GM23338 (cell line): ENCODE results near the gene CD44. TPM values are rescaled to one million over a fixed set of nuclear protein-coding genes. Genes with fewer than 3 reads are reported as not detected.

Source experiments
- ATAC-seq: fragments of 200-7000 bp; cut with Tn5 transposase; 3 replicates; pipeline ENCODE4 v1.9.1; 2020
- DNase-seq: peaks from one replicate; pipeline ENCODE4 v3.0.0-alpha.2; 2015; ENCODE audit warnings: low spot score
- H2AFZ ChIP-seq: fragments of 200-600 bp; sonication (generic); 2 replicates; pipeline ENCODE4 v1.8.0; 2016; ENCODE audit warnings: antibody characterized with exemption, mild to moderate bottlenecking, moderate library complexity
- H3F3A ChIP-seq: fragments of 200-600 bp; sonication (generic); replicated peaks from 2 replicates; pipeline ENCODE4 v1.8.0; 2017; ENCODE audit warnings: antibody characterized with exemption, mixed run types, low read depth
- H3K27ac ChIP-seq: fragments of 200-600 bp; sonication (generic); 2 replicates; pipeline ENCODE4 v1.6.1; 2016; ENCODE audit warnings: low read depth
- H3K27me3 ChIP-seq: fragments of 200-600 bp; sonication (generic); 2 replicates; pipeline ENCODE4 v1.8.0; 2016; ENCODE audit warnings: mild to moderate bottlenecking, mixed run types, moderate library complexity; ENCODE audit not compliant: insufficient read depth
- H3K36me3 ChIP-seq: fragments of 200-600 bp; sonication (generic); 2 replicates; pipeline ENCODE4 v1.8.0; 2016; ENCODE audit warnings: mild to moderate bottlenecking; ENCODE audit not compliant: insufficient read depth
- H3K4me1 ChIP-seq: fragments of 200-600 bp; sonication (generic); 2 replicates; pipeline ENCODE4 v1.8.0; 2016; ENCODE audit warnings: mild to moderate bottlenecking, moderate library complexity; ENCODE audit not compliant: insufficient read depth
- H3K4me2 ChIP-seq: fragments of 200-600 bp; sonication (generic); 2 replicates; pipeline ENCODE4 v1.7.1; 2017; ENCODE audit warnings: mixed run types
- H3K4me3 ChIP-seq: fragments of 200-600 bp; sonication (generic); 2 replicates; pipeline ENCODE4 v1.6.1; 2016; ENCODE audit warnings: mixed run types
- H3K79me2 ChIP-seq: fragments of 200-600 bp; sonication (generic); replicated peaks from 2 replicates; pipeline ENCODE4 v1.8.0; 2017; ENCODE audit warnings: mild to moderate bottlenecking; ENCODE audit not compliant: insufficient read depth
- H3K9me2 ChIP-seq: fragments of 200-600 bp; sonication (generic); 2 replicates; pipeline ENCODE4 v1.8.0; 2017; ENCODE audit not compliant: insufficient read depth
- H4K20me1 ChIP-seq: fragments of 200-600 bp; sonication (generic); replicated peaks from 2 replicates; pipeline ENCODE4 v1.8.0; 2017; ENCODE audit warnings: mild to moderate bottlenecking; ENCODE audit not compliant: insufficient read depth
- H3K27ac Mint-ChIP-seq: 2 replicates; pipeline ENCODE4 v1.8.0; 2020; ENCODE audit warnings: inconsistent platforms, mild to moderate bottlenecking, moderate library complexity, mixed read lengths
- H3K27me3 Mint-ChIP-seq: 3 replicates; pipeline ENCODE4 v1.8.0; 2022; ENCODE audit warnings: low read depth, mild to moderate bottlenecking, moderate library complexity, mixed read lengths, inconsistent platforms; ENCODE audit not compliant: insufficient read depth, poor library complexity
- H3K36me3 Mint-ChIP-seq: 3 replicates; pipeline ENCODE4 v1.8.0; 2021; ENCODE audit warnings: low read depth, mild to moderate bottlenecking, inconsistent platforms, moderate library complexity, mixed read lengths
- H3K4me1 Mint-ChIP-seq: 3 replicates; pipeline ENCODE4 v1.8.0; 2020; ENCODE audit warnings: mild to moderate bottlenecking, inconsistent platforms, mixed read lengths
- H3K4me3 Mint-ChIP-seq: 3 replicates; pipeline ENCODE4 v1.8.0; 2021; ENCODE audit warnings: moderate library complexity, mild to moderate bottlenecking, inconsistent platforms, mixed read lengths
- H3K9me3 Mint-ChIP-seq: 3 replicates; pipeline ENCODE4 v1.8.0; 2020; ENCODE audit warnings: moderate library complexity, mild to moderate bottlenecking, inconsistent platforms, mixed read lengths
- CREB1 ChIP-seq: fragments of 250-450 bp; sonication (Bioruptor Pico); IDR thresholded peaks from 2 replicates; pipeline ENCODE4 v1.5.0; 2020; ENCODE audit warnings: low read depth, mild to moderate bottlenecking, moderate library complexity
- EZH2 ChIP-seq: fragments of 200-600 bp; sonication (generic); IDR thresholded peaks from one replicate; pipeline ENCODE4 v1.8.0; 2017; ENCODE audit warnings: antibody characterized with exemption, mild to moderate bottlenecking, low read depth; ENCODE audit not compliant: unreplicated experiment
- EZH2phosphoT487 ChIP-seq: fragments of 200-600 bp; sonication (generic); IDR thresholded peaks from one replicate; pipeline ENCODE4 v1.8.1; 2018; ENCODE audit warnings: antibody characterized with exemption; ENCODE audit not compliant: unreplicated experiment
- JUNB ChIP-seq: IDR thresholded peaks from one replicate; pipeline ENCODE4 v1.6.1; 2016; ENCODE audit warnings: antibody characterized with exemption; ENCODE audit not compliant: unreplicated experiment
- NANOG ChIP-seq: IDR thresholded peaks from 2 replicates; pipeline ENCODE4 v1.6.1; 2016; ENCODE audit warnings: antibody characterized with exemption, borderline replicate concordance
- POLR2AphosphoS5 ChIP-seq: IDR thresholded peaks from 2 replicates; pipeline ENCODE4 v1.6.1; 2016; ENCODE audit warnings: antibody characterized with exemption, low read depth
- STAT1 ChIP-seq: IDR thresholded peaks from one replicate; pipeline ENCODE4 v1.6.1; 2016; ENCODE audit warnings: antibody characterized with exemption; ENCODE audit not compliant: unreplicated experiment
- ZNF114 ChIP-seq: fragments of 250-450 bp; sonication (Bioruptor Pico); IDR thresholded peaks from 2 replicates; pipeline ENCODE4 v1.5.0; 2020; ENCODE audit warnings: mild to moderate bottlenecking, moderate library complexity
- ZNF331 ChIP-seq: fragments of 250-450 bp; sonication (Bioruptor Pico); IDR thresholded peaks from 2 replicates; pipeline ENCODE4 v1.5.0; 2020; ENCODE audit warnings: low read depth, mild to moderate bottlenecking, moderate library complexity
- polyA plus RNA-seq: library from polyadenylated mRNA; unstranded; fragments of >200 nt; fragmentation: Nextera tagmentation; extraction: Ambion mirVana; gene quantifications from 2 replicates; pipeline ENCODE4 v1.2.1, GENCODE V29; 2016
- total RNA-seq: library from RNA; depleted of rRNA; stranded (reverse); fragments of >200 nt; shearing (Covaris generic); gene quantifications from 2 replicates; pipeline ENCODE4 v1.2.3, GENCODE V29; 2014
- TF ChIP-seq, protein P1 (sequence below): IDR thresholded peaks from 2 replicates; pipeline ENCODE4 v1.6.1; 2016; ENCODE audit warnings: antibody characterized with exemption
- TF ChIP-seq, protein P2 (sequence below): IDR thresholded peaks from one replicate; pipeline ENCODE4 v1.6.1; 2018; ENCODE audit warnings: antibody characterized with exemption; ENCODE audit not compliant: unreplicated experiment
- TF ChIP-seq, protein P3 (sequence below): fragments of 250-450 bp; sonication (Bioruptor Pico); IDR thresholded peaks from 2 replicates; pipeline ENCODE4 v1.5.0; 2020; ENCODE audit warnings: mild to moderate bottlenecking, moderate library complexity
- TF ChIP-seq, protein P4 (sequence below), 2 experiments: fragments of 200-600 bp in 1 of 2; sonication (generic) in 1 of 2; conservative IDR thresholded peaks; 2 replicates each; pipeline versions ENCODE4 v1.5.1 to v1.6.1; 2016 to 2017; ENCODE audit warnings: antibody characterized with exemption in 2 of 2, low read depth in 2 of 2, mild to moderate bottlenecking in 2 of 2, moderate library complexity in 1 of 2

CD44 gene
- total and polyA plus RNA-seq, 2 experiments from 2014 or later: 4.0 to 10.1 TPM

DNA sequence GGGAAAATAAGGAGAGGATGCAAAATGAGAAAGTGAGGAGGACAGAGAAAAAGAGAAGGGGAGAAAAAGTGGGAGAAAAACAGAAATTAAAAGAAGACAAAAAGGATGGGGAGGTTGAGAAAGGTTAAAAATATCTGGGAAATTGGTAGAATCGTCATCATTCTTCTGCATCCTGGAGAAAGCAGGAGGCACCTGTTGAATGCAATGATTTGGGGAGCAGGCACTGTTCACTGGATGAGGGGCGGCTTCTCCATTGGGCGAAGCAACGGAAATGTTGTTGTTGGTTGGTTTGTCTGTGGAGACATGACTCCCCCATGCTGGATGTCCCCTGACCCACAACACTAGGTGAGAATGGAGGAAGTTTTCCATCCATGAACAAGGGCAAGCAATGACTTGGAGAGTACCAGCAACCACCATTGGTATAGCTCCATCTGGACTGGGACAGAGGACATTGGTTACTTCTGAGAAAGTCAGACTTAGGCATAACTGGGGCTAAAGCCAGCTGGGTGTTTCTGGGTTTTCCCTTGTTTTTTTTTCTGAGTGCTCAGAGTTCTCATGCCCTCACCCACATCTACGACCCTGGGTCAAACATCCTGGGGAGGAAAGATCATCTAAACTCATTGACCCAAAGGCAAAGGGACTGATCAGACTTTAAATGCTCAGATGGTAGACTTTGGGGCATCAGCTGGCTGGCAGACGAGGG is 11.9 kb upstream of the CD44 start:
- no peak overlapping the region for H3K4me2 ChIP-seq
- H3K27ac ChIP-seq: no peak overlapping the region
- ATAC-seq (no peak), DNase-seq (no peak)
- no peak overlapping the region for H2AFZ ChIP-seq
- no peak overlapping the region for H3K4me3 Mint-ChIP-seq
- H3K9me2 ChIP-seq: no peaks in the 10 kb centered on the region
- no peaks in the 10 kb centered on the region for H4K20me1 ChIP-seq
- TF ChIP-seq EZH2phosphoT487 (no peak), ZNF331 (CRISPR knock-in tag) (no peak), CREB1 (CRISPR knock-in tag) (no peak), JUNB (no peak), ZNF114 (no peak), POLR2AphosphoS5 (no peak), STAT1 (no peak), NANOG (no peak), EZH2 (no peak)
- TF ChIP-seq, protein P1, sequence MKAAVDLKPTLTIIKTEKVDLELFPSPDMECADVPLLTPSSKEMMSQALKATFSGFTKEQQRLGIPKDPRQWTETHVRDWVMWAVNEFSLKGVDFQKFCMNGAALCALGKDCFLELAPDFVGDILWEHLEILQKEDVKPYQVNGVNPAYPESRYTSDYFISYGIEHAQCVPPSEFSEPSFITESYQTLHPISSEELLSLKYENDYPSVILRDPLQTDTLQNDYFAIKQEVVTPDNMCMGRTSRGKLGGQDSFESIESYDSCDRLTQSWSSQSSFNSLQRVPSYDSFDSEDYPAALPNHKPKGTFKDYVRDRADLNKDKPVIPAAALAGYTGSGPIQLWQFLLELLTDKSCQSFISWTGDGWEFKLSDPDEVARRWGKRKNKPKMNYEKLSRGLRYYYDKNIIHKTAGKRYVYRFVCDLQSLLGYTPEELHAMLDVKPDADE: no peak
- TF ChIP-seq, protein P2, sequence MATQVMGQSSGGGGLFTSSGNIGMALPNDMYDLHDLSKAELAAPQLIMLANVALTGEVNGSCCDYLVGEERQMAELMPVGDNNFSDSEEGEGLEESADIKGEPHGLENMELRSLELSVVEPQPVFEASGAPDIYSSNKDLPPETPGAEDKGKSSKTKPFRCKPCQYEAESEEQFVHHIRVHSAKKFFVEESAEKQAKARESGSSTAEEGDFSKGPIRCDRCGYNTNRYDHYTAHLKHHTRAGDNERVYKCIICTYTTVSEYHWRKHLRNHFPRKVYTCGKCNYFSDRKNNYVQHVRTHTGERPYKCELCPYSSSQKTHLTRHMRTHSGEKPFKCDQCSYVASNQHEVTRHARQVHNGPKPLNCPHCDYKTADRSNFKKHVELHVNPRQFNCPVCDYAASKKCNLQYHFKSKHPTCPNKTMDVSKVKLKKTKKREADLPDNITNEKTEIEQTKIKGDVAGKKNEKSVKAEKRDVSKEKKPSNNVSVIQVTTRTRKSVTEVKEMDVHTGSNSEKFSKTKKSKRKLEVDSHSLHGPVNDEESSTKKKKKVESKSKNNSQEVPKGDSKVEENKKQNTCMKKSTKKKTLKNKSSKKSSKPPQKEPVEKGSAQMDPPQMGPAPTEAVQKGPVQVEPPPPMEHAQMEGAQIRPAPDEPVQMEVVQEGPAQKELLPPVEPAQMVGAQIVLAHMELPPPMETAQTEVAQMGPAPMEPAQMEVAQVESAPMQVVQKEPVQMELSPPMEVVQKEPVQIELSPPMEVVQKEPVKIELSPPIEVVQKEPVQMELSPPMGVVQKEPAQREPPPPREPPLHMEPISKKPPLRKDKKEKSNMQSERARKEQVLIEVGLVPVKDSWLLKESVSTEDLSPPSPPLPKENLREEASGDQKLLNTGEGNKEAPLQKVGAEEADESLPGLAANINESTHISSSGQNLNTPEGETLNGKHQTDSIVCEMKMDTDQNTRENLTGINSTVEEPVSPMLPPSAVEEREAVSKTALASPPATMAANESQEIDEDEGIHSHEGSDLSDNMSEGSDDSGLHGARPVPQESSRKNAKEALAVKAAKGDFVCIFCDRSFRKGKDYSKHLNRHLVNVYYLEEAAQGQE: no peak
- TF ChIP-seq, protein P3, sequence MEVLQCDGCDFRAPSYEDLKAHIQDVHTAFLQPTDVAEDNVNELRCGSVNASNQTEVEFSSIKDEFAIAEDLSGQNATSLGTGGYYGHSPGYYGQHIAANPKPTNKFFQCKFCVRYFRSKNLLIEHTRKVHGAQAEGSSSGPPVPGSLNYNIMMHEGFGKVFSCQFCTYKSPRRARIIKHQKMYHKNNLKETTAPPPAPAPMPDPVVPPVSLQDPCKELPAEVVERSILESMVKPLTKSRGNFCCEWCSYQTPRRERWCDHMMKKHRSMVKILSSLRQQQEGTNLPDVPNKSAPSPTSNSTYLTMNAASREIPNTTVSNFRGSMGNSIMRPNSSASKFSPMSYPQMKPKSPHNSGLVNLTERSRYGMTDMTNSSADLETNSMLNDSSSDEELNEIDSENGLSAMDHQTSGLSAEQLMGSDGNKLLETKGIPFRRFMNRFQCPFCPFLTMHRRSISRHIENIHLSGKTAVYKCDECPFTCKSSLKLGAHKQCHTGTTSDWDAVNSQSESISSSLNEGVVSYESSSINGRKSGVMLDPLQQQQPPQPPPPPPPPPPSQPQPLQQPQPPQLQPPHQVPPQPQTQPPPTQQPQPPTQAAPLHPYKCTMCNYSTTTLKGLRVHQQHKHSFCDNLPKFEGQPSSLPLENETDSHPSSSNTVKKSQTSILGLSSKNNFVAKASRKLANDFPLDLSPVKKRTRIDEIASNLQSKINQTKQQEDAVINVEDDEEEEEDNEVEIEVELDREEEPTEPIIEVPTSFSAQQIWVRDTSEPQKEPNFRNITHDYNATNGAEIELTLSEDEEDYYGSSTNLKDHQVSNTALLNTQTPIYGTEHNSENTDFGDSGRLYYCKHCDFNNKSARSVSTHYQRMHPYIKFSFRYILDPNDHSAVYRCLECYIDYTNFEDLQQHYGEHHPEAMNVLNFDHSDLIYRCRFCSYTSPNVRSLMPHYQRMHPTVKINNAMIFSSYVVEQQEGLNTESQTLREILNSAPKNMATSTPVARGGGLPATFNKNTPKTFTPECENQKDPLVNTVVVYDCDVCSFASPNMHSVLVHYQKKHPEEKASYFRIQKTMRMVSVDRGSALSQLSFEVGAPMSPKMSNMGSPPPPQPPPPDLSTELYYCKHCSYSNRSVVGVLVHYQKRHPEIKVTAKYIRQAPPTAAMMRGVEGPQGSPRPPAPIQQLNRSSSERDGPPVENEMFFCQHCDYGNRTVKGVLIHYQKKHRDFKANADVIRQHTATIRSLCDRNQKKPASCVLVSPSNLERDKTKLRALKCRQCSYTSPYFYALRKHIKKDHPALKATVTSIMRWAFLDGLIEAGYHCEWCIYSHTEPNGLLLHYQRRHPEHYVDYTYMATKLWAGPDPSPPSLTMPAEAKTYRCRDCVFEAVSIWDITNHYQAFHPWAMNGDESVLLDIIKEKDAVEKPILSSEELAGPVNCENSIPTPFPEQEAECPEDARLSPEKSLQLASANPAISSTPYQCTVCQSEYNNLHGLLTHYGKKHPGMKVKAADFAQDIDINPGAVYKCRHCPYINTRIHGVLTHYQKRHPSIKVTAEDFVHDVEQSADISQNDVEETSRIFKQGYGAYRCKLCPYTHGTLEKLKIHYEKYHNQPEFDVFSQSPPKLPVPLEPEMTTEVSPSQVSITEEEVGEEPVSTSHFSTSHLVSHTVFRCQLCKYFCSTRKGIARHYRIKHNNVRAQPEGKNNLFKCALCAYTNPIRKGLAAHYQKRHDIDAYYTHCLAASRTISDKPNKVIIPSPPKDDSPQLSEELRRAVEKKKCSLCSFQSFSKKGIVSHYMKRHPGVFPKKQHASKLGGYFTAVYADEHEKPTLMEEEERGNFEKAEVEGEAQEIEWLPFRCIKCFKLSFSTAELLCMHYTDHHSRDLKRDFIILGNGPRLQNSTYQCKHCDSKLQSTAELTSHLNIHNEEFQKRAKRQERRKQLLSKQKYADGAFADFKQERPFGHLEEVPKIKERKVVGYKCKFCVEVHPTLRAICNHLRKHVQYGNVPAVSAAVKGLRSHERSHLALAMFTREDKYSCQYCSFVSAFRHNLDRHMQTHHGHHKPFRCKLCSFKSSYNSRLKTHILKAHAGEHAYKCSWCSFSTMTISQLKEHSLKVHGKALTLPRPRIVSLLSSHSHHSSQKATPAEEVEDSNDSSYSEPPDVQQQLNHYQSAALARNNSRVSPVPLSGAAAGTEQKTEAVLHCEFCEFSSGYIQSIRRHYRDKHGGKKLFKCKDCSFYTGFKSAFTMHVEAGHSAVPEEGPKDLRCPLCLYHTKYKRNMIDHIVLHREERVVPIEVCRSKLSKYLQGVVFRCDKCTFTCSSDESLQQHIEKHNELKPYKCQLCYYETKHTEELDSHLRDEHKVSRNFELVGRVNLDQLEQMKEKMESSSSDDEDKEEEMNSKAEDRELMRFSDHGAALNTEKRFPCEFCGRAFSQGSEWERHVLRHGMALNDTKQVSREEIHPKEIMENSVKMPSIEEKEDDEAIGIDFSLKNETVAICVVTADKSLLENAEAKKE (CRISPR knock-in tag): no peak
- TF ChIP-seq, protein P4, sequence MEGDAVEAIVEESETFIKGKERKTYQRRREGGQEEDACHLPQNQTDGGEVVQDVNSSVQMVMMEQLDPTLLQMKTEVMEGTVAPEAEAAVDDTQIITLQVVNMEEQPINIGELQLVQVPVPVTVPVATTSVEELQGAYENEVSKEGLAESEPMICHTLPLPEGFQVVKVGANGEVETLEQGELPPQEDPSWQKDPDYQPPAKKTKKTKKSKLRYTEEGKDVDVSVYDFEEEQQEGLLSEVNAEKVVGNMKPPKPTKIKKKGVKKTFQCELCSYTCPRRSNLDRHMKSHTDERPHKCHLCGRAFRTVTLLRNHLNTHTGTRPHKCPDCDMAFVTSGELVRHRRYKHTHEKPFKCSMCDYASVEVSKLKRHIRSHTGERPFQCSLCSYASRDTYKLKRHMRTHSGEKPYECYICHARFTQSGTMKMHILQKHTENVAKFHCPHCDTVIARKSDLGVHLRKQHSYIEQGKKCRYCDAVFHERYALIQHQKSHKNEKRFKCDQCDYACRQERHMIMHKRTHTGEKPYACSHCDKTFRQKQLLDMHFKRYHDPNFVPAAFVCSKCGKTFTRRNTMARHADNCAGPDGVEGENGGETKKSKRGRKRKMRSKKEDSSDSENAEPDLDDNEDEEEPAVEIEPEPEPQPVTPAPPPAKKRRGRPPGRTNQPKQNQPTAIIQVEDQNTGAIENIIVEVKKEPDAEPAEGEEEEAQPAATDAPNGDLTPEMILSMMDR (conservative IDR thresholded peaks at IDR 0.05; ENCODE audit: low read depth in 2 of 2): no peak
- peaks cover 9% of the 10 kb centered on the region for H3K4me1 Mint-ChIP-seq
- no peaks in the 10 kb centered on the region; the same call in 2 of the 3 replicates for H3K9me3 Mint-ChIP-seq
- no peaks in the 10 kb centered on the region for H3K79me2 ChIP-seq
- H3K4me1 ChIP-seq: peaks cover 15% of the 10 kb centered on the region; the same call in 1 of the 2 replicates
- H3K36me3 Mint-ChIP-seq: no peaks in the 10 kb centered on the region
- H3F3A ChIP-seq: no peaks in the 10 kb centered on the region
- H3K27me3 ChIP-seq: no peaks in the 10 kb centered on the region
- H3K36me3 ChIP-seq: no peaks in the 10 kb centered on the region
- no peak overlapping the region for H3K4me3 ChIP-seq
- no peak overlapping the region for H3K27ac Mint-ChIP-seq
- no peaks in the 10 kb centered on the region for H3K27me3 Mint-ChIP-seq
